Mammary epithelial cell (primary cell): ENCODE measurements around the gene MSLN.

ENCODE experiments used
- EZH2 ChIP-seq: IDR thresholded peaks from 2 replicates; pipeline ENCODE4 v1.6.1; 2012; ENCODE audit warnings: low read length, inconsistent platforms, borderline replicate concordance
- TF ChIP-seq, protein P1 (sequence below), 2 donors: IDR thresholded peaks in 1 of 2; conservative IDR thresholded peaks in 1 of 2; 2 replicates each; pipeline ENCODE4 v1.5.1; 2011 to 2012; ENCODE audit warnings: inconsistent platforms in 2 of 2, low read length in 2 of 2, mild to moderate bottlenecking in 2 of 2, control low read depth in 1 of 2, low read depth in 1 of 2; ENCODE audit not compliant: insufficient read depth in 1 of 2; ENCODE audit errors: extremely low read depth in 1 of 2

DNA sequence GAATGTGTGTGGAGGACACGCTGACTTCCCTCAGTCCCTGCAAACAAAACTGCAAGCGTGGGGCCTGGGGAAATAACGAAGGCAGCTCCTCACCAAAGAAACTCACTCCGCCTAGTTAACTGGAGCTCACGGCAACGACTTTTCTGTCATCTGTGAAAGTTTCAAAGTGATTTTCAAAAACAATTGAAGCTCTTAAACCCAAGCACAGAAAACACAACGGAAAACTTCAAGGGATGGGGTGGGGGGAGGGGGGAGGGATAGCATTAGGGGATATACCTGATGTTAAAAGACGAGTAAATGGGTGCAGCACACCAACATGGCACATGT is 43.2 kb downstream of the MSLN start:
- TF ChIP-seq, protein P1, sequence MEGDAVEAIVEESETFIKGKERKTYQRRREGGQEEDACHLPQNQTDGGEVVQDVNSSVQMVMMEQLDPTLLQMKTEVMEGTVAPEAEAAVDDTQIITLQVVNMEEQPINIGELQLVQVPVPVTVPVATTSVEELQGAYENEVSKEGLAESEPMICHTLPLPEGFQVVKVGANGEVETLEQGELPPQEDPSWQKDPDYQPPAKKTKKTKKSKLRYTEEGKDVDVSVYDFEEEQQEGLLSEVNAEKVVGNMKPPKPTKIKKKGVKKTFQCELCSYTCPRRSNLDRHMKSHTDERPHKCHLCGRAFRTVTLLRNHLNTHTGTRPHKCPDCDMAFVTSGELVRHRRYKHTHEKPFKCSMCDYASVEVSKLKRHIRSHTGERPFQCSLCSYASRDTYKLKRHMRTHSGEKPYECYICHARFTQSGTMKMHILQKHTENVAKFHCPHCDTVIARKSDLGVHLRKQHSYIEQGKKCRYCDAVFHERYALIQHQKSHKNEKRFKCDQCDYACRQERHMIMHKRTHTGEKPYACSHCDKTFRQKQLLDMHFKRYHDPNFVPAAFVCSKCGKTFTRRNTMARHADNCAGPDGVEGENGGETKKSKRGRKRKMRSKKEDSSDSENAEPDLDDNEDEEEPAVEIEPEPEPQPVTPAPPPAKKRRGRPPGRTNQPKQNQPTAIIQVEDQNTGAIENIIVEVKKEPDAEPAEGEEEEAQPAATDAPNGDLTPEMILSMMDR (conservative IDR thresholded peaks at IDR 0.05 in 1 of 2, IDR thresholded peaks at IDR 0.05 in 1 of 2; ENCODE audit: extremely low read depth in 1 of 2, insufficient read depth in 1 of 2, low read depth in 1 of 2, low read length in 2 of 2) = no peak
- no peak for TF ChIP-seq EZH2
